Measurements from ENCODE around the gene SESN1. TPM values are rescaled to one million over a fixed set of nuclear protein-coding genes. Genes with fewer than 3 reads are reported as not detected.

The SESN1 gene
- total RNA-seq, 1 experiment from 2014 or later, result 17.5 TPM

- Histone ChIP-seq H4K5ac (ENCODE audit: insufficient read length, low read depth, low read length) (no peak overlapping the region), H2AK5ac (ENCODE audit: insufficient read length, low read length) (no peak overlapping the region), H3K4me2 (ENCODE audit: insufficient read depth, insufficient read length, low read length) (no peak overlapping the region), H3T11ph (ENCODE audit: low read length) (no peak overlapping the region), H3K9me3 (ENCODE audit: control insufficient read depth, low read depth, low read length) (no peaks in the 10 kb centered on the region), H3K27me3 (ENCODE audit: insufficient read depth, low read length) (no peaks in the 10 kb centered on the region), H3K18ac (ENCODE audit: insufficient read length, low read depth, low read length) (no peak overlapping the region), H3K27ac (ENCODE audit: insufficient read length, low read depth, low read length) (no peak overlapping the region), H4K8ac (replicated peaks; ENCODE audit: insufficient read length, low read depth, low read length) (no peak overlapping the region), H2BK20ac (ENCODE audit: low read depth, low read length, poor library complexity, severe bottlenecking) (no peak overlapping the region), H3K79me1 (ENCODE audit: insufficient read depth, low read depth, low read length, poor library complexity, severe bottlenecking) (no peaks in the 10 kb centered on the region), H3K23ac (ENCODE audit: insufficient read length, low read depth, low read length) (no peak overlapping the region), H2BK12ac (ENCODE audit: insufficient read length, low read depth, low read length) (no peak overlapping the region), H3K4ac (ENCODE audit: low read depth, low read length) (no peak overlapping the region), H2AFZ (ENCODE audit: low read length) (no peak overlapping the region), H3K9ac (ENCODE audit: extremely low read depth, insufficient read length, low read length) (no peak overlapping the region), H4K91ac (ENCODE audit: insufficient read length, low read depth, low read length) (no peak overlapping the region), H2BK120ac (ENCODE audit: low read depth, low read length, poor library complexity, severe bottlenecking) (no peak overlapping the region), H2BK5ac (ENCODE audit: insufficient read length, low read length) (no peak overlapping the region), H4K20me1 (ENCODE audit: control insufficient read depth, insufficient read depth, insufficient read length) (no peaks in the 10 kb centered on the region), H3K79me2 (ENCODE audit: insufficient read depth, low read length) (no peaks in the 10 kb centered on the region), H2BK15ac (ENCODE audit: low read depth, low read length) (no peak overlapping the region), H3K56ac (ENCODE audit: insufficient read length, low read depth, low read length) (no peak overlapping the region), H3K4me1 (ENCODE audit: insufficient read depth, low read length) (no peaks in the 10 kb centered on the region; the same call in 1 of the 2 replicates), H3K23me2 (ENCODE audit: insufficient read length, low read depth, low read length, poor library complexity, severe bottlenecking) (no peaks in the 10 kb centered on the region), H3K14ac (ENCODE audit: insufficient read depth, low read length) (no peak overlapping the region)
- TF ChIP-seq, protein P1, sequence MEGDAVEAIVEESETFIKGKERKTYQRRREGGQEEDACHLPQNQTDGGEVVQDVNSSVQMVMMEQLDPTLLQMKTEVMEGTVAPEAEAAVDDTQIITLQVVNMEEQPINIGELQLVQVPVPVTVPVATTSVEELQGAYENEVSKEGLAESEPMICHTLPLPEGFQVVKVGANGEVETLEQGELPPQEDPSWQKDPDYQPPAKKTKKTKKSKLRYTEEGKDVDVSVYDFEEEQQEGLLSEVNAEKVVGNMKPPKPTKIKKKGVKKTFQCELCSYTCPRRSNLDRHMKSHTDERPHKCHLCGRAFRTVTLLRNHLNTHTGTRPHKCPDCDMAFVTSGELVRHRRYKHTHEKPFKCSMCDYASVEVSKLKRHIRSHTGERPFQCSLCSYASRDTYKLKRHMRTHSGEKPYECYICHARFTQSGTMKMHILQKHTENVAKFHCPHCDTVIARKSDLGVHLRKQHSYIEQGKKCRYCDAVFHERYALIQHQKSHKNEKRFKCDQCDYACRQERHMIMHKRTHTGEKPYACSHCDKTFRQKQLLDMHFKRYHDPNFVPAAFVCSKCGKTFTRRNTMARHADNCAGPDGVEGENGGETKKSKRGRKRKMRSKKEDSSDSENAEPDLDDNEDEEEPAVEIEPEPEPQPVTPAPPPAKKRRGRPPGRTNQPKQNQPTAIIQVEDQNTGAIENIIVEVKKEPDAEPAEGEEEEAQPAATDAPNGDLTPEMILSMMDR (conservative IDR thresholded peaks at IDR 0.05), result no peak
- WGBS (ENCODE audit: extremely low coverage, insufficient read length, low lambda C conversion rate), result no CpG with 5 or more reads among the region's 7 CpGs
- Mint-ChIP-seq H3K36me3 (ENCODE audit: insufficient read depth in 1 of 3, low read depth in 3 of 3) (no peaks in the 10 kb centered on the region), H3K4me3 (no peak overlapping the region), H3K27ac (no peak overlapping the region), H3K27me3 (ENCODE audit: low read depth) (no peaks in the 10 kb centered on the region), H3K9me3 (no peaks in the 10 kb centered on the region), H3K4me1 (peaks cover 6 to 7% of the 10 kb centered on the region in 2 experiments)
- no peak for DNase-seq
Measured at GRCh38 chr6:108960601-108961000, 134.0 kb downstream of the SESN1 start.

Measured in H9 (cell line).